ENCODE data around the gene FXR2.

DNA sequence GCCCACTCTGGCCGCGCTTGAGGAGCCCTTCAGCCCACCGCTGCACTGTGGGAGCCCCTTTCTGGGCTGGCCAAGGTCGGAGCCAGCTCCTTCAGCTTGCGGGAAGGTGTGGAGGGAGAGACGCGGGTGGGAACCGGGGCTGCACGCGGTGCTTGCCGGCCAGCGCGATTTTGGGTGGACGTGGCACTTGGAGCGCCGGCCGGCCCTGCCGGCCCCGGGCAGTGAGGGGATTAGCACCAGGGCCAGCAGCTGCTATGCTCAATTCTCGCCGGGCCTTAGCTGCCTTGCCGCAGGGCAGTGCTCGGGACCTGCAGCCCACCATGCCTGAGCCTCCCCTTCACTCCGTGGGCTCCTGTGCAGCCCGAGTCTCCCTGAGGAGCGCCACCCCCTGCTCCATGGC, 26.1 kb upstream of the FXR2 start:
- TF ChIP-seq, protein P1, sequence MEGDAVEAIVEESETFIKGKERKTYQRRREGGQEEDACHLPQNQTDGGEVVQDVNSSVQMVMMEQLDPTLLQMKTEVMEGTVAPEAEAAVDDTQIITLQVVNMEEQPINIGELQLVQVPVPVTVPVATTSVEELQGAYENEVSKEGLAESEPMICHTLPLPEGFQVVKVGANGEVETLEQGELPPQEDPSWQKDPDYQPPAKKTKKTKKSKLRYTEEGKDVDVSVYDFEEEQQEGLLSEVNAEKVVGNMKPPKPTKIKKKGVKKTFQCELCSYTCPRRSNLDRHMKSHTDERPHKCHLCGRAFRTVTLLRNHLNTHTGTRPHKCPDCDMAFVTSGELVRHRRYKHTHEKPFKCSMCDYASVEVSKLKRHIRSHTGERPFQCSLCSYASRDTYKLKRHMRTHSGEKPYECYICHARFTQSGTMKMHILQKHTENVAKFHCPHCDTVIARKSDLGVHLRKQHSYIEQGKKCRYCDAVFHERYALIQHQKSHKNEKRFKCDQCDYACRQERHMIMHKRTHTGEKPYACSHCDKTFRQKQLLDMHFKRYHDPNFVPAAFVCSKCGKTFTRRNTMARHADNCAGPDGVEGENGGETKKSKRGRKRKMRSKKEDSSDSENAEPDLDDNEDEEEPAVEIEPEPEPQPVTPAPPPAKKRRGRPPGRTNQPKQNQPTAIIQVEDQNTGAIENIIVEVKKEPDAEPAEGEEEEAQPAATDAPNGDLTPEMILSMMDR (IDR thresholded peaks at IDR 0.05 in 8 of 11, conservative IDR thresholded peaks at IDR 0.05 in 3 of 11): no peak
- TF ChIP-seq POLR2A (IDR thresholded peaks at IDR 0.05) (no peak), POLR2AphosphoS5 (IDR thresholded peaks at IDR 0.05) (no peak)
